ENCODE data around the gene COL4A2. TPM values are rescaled to one million over a fixed set of nuclear protein-coding genes. Genes with fewer than 3 reads are reported as not detected.

The COL4A2 gene
- total RNA-seq, 4 donors from 2014 or later, result 51.2 to 85.8 (median 70.5) TPM

DNA sequence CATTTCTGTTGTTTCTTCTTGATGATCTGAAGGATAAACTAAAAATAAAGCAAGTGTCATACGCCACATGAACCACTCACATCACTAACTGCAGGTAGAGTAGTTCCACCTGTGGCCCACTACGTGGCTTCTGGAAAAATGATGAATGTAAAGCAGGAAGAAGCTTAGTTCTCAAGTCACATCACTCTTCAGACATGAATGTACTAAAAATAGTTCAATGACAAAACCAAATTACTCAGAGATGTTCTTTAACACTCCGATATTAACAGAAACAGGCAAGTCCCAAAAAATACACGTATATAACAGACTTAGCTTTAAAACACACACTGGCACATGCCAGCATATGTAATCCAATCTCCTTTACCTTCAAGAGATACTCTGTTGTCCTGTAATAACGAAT, 232.8 kb downstream of the COL4A2 start:
- H3K4me1 ChIP-seq, result peaks cover 12 to 14% of the 10 kb centered on the region in 2 donors
- in situ Hi-C loops (cut with MboI; ENCODE audit: low sequenced_read_pairs in 4 of 4), result no loop called here

DNA sequence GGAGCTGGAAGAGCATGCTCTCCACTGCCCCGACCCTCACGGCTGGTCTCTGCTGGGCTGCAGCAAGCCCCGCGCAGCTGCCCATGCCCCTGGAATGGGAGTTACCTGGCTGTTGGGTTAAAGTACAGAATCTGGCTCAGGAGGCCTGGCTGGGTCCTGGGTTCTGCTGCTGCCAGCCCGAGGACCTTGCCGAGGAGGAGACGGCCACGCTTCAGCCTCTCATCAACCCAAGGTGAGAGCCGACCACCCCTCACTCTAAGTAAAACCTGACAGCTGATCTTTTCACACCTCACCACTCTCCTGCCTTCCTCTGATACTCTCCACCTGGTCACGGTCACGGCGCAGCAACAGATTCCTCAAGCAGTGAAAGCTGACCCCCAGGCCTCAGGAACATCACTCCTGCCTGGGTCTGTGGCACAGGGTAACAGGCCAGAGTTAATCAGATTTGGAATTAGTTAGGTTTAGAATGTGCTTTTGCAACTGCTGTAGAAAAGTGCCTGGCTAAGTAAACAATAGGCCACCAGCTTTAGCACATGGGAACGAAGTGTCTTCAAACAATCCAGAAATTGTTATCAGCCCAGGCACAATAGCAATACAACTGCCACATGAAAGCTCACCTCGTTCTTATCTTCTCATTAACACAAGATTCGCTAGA, 233.9 kb downstream of the COL4A2 start:
- no peak for DNase-seq
- no peak overlapping the region for H3K4me3 ChIP-seq
- H3K4me1 ChIP-seq, result peaks cover 12 to 15% of the 10 kb centered on the region in 2 donors
- no peaks in the 10 kb centered on the region for H3K36me3 ChIP-seq
- no peaks in the 10 kb centered on the region for H3K9me3 ChIP-seq
- no peak for ATAC-seq
- H3K27me3 ChIP-seq, result no peaks in the 10 kb centered on the region
- in situ Hi-C loops (cut with MboI; ENCODE audit: low sequenced_read_pairs in 4 of 4), result no loop called here
- intact Hi-C loops (cut with DNase I; ENCODE audit: low total_unique reads), result no loop called here
- TF ChIP-seq, protein P1, sequence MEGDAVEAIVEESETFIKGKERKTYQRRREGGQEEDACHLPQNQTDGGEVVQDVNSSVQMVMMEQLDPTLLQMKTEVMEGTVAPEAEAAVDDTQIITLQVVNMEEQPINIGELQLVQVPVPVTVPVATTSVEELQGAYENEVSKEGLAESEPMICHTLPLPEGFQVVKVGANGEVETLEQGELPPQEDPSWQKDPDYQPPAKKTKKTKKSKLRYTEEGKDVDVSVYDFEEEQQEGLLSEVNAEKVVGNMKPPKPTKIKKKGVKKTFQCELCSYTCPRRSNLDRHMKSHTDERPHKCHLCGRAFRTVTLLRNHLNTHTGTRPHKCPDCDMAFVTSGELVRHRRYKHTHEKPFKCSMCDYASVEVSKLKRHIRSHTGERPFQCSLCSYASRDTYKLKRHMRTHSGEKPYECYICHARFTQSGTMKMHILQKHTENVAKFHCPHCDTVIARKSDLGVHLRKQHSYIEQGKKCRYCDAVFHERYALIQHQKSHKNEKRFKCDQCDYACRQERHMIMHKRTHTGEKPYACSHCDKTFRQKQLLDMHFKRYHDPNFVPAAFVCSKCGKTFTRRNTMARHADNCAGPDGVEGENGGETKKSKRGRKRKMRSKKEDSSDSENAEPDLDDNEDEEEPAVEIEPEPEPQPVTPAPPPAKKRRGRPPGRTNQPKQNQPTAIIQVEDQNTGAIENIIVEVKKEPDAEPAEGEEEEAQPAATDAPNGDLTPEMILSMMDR (IDR thresholded peaks at IDR 0.05 in 4 of 5, conservative IDR thresholded peaks at IDR 0.05 in 1 of 5), result no peak
- no peak for TF ChIP-seq POLR2A (IDR thresholded peaks at IDR 0.05)
- H3K27ac ChIP-seq, result peak overlapping the region; percentile 16 to 75 (median 44)

More for the DNA sequence above, 232.8 kb downstream of the COL4A2 start:
- no peak overlapping the region for H3K4me3 ChIP-seq
- ATAC-seq (no peak), DNase-seq (no peak)
- no peaks in the 10 kb centered on the region for H3K36me3 ChIP-seq
- H3K9me3 ChIP-seq, result no peaks in the 10 kb centered on the region
- no peak for TF ChIP-seq POLR2A (IDR thresholded peaks at IDR 0.05)
- TF ChIP-seq, protein P1 (IDR thresholded peaks at IDR 0.05 in 4 of 5, conservative IDR thresholded peaks at IDR 0.05 in 1 of 5), result no peak
- no peaks in the 10 kb centered on the region for H3K27me3 ChIP-seq
- H3K27ac ChIP-seq, result peak overlapping the region in 2 of 4 donors; percentile 18 to 21
- intact Hi-C loops (cut with DNase I; ENCODE audit: low total_unique reads), result no loop called here

DNA sequence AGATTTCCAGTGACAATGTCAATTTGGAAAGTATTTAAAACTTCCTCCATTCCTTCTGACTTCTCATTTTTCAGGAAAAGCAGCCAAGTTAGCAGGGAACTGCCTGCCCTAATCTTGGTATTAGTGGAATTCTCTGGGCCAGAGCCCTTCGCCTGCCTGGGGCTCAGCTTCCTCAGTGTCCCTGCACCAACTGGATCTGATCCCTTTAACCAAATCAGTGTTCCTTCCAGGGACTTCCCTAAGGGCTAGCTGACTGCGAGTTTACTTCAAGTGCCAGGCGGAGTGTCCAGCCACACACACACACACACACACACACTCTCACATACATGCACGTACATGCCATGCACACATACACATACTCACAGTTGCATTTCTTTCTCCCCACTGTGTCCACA, 234.4 kb downstream of the COL4A2 start:
- intact Hi-C loops (cut with DNase I; ENCODE audit: low total_unique reads), result no loop called here

DNA sequence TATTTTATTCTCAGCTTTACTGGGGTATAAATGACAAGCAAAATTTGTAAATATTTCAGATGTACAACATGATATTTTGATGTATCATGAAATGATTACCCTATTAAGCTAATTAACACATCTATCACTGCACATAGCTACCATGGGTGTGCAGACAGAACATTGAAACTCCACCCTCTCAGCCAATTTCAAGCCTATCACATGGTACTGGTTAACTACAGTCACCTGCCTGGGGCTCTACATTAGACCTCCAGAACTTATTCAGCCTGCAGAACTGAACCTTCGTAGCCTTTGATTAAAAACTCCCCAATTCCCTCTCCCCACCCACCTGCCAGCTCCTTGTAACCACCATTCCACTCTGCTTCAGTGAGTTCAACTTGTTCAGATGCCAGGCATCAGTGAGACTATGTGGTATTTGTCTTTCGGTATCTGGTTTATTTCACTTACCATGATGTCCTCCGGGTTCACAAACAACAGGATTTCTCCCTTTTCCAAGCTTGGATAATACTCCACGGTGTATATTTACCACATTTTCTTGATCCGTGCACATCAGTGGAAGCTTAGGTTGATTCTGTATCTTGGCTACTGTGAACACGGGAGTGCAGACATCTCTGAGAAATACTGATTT, 235.2 kb downstream of the COL4A2 start:
- ATAC-seq (no peak), DNase-seq (no peak)
- Histone ChIP-seq H3K9me3 (no peaks in the 10 kb centered on the region), H3K4me3 (no peak overlapping the region), H3K27me3 (no peaks in the 10 kb centered on the region), H3K27ac (peak overlapping the region in 1 of 4 donors; percentile 75), H3K36me3 (no peaks in the 10 kb centered on the region), H3K4me1 (peaks cover 18 to 21% of the 10 kb centered on the region in 2 donors)
- intact Hi-C loops (cut with DNase I; ENCODE audit: low total_unique reads), result no loop called here
- no peak for TF ChIP-seq POLR2A (IDR thresholded peaks at IDR 0.05)
- TF ChIP-seq, protein P1 (IDR thresholded peaks at IDR 0.05 in 4 of 5, conservative IDR thresholded peaks at IDR 0.05 in 1 of 5), result no peak
- in situ Hi-C loops (cut with MboI; ENCODE audit: low sequenced_read_pairs in 4 of 4), result no loop called here

More for the DNA sequence above, 234.4 kb downstream of the COL4A2 start:
- H3K27ac ChIP-seq, result peak overlapping the region; percentile 16 to 75 (median 44)
- no peak overlapping the region for H3K4me3 ChIP-seq
- ATAC-seq (peak in 1 of 2 donors; percentile 22), DNase-seq (no peak)
- H3K27me3 ChIP-seq, result no peaks in the 10 kb centered on the region
- in situ Hi-C loops (cut with MboI; ENCODE audit: low sequenced_read_pairs in 4 of 4), result no loop called here
- peaks cover 13 to 18% of the 10 kb centered on the region in 2 donors for H3K4me1 ChIP-seq
- TF ChIP-seq, protein P1 (IDR thresholded peaks at IDR 0.05 in 4 of 5, conservative IDR thresholded peaks at IDR 0.05 in 1 of 5), result no peak
- no peak for TF ChIP-seq POLR2A (IDR thresholded peaks at IDR 0.05)
- H3K36me3 ChIP-seq, result no peaks in the 10 kb centered on the region
- no peaks in the 10 kb centered on the region for H3K9me3 ChIP-seq
